Lower leg skin (tissue), 4 donors: ENCODE data around the gene SOX2. TPM values are rescaled to one million over a fixed set of nuclear protein-coding genes. Genes with fewer than 3 reads are reported as not detected.
A peak's percentile ranks its signal among the peaks of the same experiment; 100 is the strongest.

ENCODE experiments used
- DNase-seq, 2 donors: peaks; one replicate each; pipeline ENCODE4 v3.0.0-alpha.2; 2019; ENCODE audit warnings: low spot score in 2 of 2
- H3K4me3 ChIP-seq: fragments of 200-600 bp; sonication (generic); 2 replicates; pipeline ENCODE4 v1.5.1; 2017; ENCODE audit warnings: mild to moderate bottlenecking, low read depth; ENCODE audit not compliant: poor library complexity, severe bottlenecking
- POLR2A ChIP-seq, 2 donors: fragments of 450-650 bp; IDR thresholded peaks; one replicate each; pipeline ENCODE4 v1.6.1; 2016 to 2017; ENCODE audit warnings: antibody characterized with exemption in 2 of 2, mild to moderate bottlenecking in 1 of 2, moderate library complexity in 1 of 2
- WGBS, 2 donors: methylation state at CpG; one replicate each; pipeline ENCODE4 v1.1.5; 2018; 5-methylcytosine and 5-hydroxymethylcytosine counted together
- intact Hi-C: fragments of 100-400 bp; cut with DNase I; formaldehyde crosslinking; loops from one replicate; pipeline ENCODE4 v1.15.0; 2023; ENCODE audit warnings: low total_unique reads
- total RNA-seq, 4 donors: library from RNA; depleted of rRNA; stranded (reverse); fragments of >200 nt; gene quantifications; one replicate each; pipeline ENCODE4 v1.1.0, GENCODE V29; 2016
- TF ChIP-seq, protein P1 (sequence below), 3 donors: fragments of 450-650 bp; IDR thresholded peaks; one replicate each; pipeline ENCODE4 v1.5.1; 2016; ENCODE audit warnings: antibody characterized with exemption in 3 of 3, mild to moderate bottlenecking in 3 of 3, moderate library complexity in 2 of 3

The SOX2 gene
- total RNA-seq, 4 donors from 2014 or later, result 0.20 to 3.3 (median 1.1) TPM

- intact Hi-C loops, result no loop called here
- TF ChIP-seq POLR2A (IDR thresholded peaks at IDR 0.05), result no peak
- DNase-seq, result no peak
- H3K4me3 ChIP-seq, result peak overlapping the region; percentile 17
- WGBS, 2 donors, result 2% methylated on average over 52 to 65 of the region's 65 CpGs
Measured at GRCh38 chr3:181695661-181696491, 15.8 kb upstream of the SOX2 start.

DNA sequence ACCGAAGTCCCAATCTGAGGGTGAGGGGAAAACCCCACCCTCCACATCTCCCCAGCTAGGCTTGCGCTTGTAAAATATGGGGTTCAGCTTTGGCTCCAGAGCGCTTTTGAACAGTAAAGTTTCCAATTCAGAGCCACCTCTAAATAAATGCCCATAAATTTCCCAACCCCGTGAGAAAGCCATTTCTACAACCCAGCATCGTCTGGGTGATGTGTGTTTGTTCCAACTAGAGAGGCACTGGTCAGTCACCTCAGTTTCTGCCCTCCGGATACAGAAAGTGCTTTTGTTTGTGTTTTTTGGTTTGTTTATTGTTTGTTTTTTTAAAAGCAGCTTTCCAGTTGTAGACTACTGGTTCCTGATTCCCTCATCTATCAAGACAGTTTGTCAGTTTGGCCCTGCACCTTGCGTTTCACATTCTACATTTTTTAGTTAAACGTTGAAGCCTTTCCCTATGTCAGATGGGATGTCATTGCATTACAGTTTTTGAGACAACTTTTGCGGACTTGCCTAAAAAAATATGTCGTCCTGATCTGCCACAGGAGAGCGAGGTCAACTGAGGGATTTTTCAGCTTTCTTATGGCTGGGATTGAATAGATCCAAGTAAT lies 15.0 kb upstream of the SOX2 start:
- intact Hi-C loops, result no loop called here
- WGBS, 2 donors, result 28 to 37% methylated on average over 11 of the region's 11 CpGs

GRCh38 chr3:181698263-181698954 lies 13.3 kb upstream of the SOX2 start:
- no peak overlapping the region for H3K4me3 ChIP-seq
- DNase-seq, result no peak
- 75 to 77% methylated on average over 5 of the region's 5 CpGs for WGBS, 2 donors
- intact Hi-C loops, result no loop called here
- TF ChIP-seq POLR2A (IDR thresholded peaks at IDR 0.05), result no peak
- TF ChIP-seq, protein P1, sequence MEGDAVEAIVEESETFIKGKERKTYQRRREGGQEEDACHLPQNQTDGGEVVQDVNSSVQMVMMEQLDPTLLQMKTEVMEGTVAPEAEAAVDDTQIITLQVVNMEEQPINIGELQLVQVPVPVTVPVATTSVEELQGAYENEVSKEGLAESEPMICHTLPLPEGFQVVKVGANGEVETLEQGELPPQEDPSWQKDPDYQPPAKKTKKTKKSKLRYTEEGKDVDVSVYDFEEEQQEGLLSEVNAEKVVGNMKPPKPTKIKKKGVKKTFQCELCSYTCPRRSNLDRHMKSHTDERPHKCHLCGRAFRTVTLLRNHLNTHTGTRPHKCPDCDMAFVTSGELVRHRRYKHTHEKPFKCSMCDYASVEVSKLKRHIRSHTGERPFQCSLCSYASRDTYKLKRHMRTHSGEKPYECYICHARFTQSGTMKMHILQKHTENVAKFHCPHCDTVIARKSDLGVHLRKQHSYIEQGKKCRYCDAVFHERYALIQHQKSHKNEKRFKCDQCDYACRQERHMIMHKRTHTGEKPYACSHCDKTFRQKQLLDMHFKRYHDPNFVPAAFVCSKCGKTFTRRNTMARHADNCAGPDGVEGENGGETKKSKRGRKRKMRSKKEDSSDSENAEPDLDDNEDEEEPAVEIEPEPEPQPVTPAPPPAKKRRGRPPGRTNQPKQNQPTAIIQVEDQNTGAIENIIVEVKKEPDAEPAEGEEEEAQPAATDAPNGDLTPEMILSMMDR (IDR thresholded peaks at IDR 0.05), result no peak

More for the DNA sequence above, 15.0 kb upstream of the SOX2 start:
- H3K4me3 ChIP-seq, result no peak overlapping the region
- TF ChIP-seq POLR2A (IDR thresholded peaks at IDR 0.05), result no peak
- TF ChIP-seq, protein P1 (IDR thresholded peaks at IDR 0.05), result no peak
- DNase-seq, result no peak

DNA sequence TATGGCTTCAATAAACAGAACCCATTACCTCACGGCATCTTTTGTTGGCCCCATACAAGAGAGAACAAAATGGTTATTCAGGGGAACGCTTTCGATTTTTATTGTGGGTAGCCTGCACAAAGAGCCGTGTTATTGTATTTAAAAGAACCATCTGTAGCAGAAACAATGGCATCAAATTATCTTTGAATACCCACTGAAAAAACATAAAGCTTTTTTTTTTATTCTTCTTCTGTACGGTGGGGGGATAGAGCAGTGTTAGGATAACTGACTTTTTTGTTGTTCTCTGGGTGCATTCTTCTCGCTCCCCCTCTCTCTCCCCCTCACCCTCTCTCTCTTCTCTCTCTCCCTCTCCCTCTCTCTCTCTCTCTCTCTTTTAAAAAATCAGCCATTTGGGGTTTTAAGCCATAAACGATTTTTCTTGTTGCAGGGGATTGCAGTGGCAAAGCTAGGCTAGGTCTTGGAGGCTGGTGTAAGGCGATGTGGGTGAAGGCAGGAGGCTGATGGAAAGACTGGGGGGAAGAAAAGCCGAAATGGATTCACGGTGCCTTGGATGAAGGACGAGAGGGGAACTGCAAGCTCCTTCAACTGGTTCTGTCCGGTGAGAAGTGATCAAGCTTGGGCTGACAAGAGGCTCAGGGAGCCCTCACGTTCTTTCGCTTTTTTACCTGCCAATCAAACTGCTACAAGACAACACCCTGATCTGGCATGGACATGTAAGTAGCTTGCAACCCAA lies 12.4 kb upstream of the SOX2 start:
- no peak overlapping the region for H3K4me3 ChIP-seq
- TF ChIP-seq POLR2A (IDR thresholded peaks at IDR 0.05), result no peak
- TF ChIP-seq, protein P1 (IDR thresholded peaks at IDR 0.05), result no peak
- intact Hi-C loops, result no loop called here
- DNase-seq, result no peak
- 24 to 34% methylated on average over 14 of the region's 14 CpGs for WGBS, 2 donors

- intact Hi-C loops, result loop anchor here (10.0 kb wide), 2 partner anchors 366 to 984 kb away; no protein-coding TSS in a partner anchor
- TF ChIP-seq, protein P1 (IDR thresholded peaks at IDR 0.05), result peak in 1 of 3 donors; percentile 20
- no peak for TF ChIP-seq POLR2A (IDR thresholded peaks at IDR 0.05)
- no peak overlapping the region for H3K4me3 ChIP-seq
- 10 to 12% methylated on average over 17 of the region's 17 CpGs for WGBS, 2 donors
- DNase-seq, result no peak
Measured at GRCh38 chr3:181700168-181701087, 11.3 kb upstream of the SOX2 start.
